Measurements from ENCODE around the gene PSKH1.

The PSKH1 gene

DNA sequence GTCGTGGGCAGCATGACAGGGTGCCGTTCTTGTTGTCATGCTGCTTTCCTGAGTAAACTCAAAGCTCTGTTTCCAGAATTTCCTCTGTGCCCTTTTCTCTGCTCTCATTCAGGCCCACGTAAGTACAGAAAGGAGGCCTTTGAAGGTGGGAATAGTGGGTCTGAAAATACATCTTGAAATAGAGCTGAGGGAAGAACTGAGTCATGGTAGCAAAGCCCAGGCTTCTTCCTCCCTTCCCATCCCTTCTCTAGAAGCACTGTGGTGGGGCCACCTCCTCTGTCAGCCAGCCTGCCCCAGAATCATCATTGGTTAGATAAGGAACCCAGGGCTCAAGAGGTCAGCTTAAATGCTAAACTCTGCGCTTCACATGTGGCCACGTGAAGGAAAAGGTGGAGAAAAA lies 29.2 kb downstream of the PSKH1 start:
- Histone ChIP-seq H3K4me1 (ENCODE audit: control insufficient read depth, low read length) (peaks cover 7% of the 10 kb centered on the region), H3K9me2 (replicated peaks; ENCODE audit: control insufficient read depth, low read length) (no peaks in the 10 kb centered on the region), H3K4me3 (ENCODE audit: low read length) (no peak overlapping the region), H3K79me2 (ENCODE audit: control insufficient read depth, low read length) (no peaks in the 10 kb centered on the region), H3K27ac (ENCODE audit: low read depth, low read length) (no peak overlapping the region), H3K27me3 (ENCODE audit: control insufficient read depth, low read length) (no peaks in the 10 kb centered on the region), H3F3A (ENCODE audit: control insufficient read depth, insufficient read depth) (no peaks in the 10 kb centered on the region), H4K20me1 (ENCODE audit: control insufficient read depth, insufficient read depth, low read depth, low read length) (no peaks in the 10 kb centered on the region), H3K9me3 (ENCODE audit: control insufficient read depth, insufficient read depth, low read length) (no peaks in the 10 kb centered on the region), H3K36me3 (ENCODE audit: control insufficient read depth, low read length) (peaks cover 1% of the 10 kb centered on the region; the same call in 1 of the 2 replicates), H3K4me2 (ENCODE audit: low read length) (no peak overlapping the region)
- TF ChIP-seq CTCF (IDR thresholded peaks at IDR 0.05; ENCODE audit: low read depth, low read length, poor library complexity, severe bottlenecking) (no peak), EZH2phosphoT487 (IDR thresholded peaks at IDR 0.05; ENCODE audit: borderline replicate concordance, low read length) (no peak)

DNA sequence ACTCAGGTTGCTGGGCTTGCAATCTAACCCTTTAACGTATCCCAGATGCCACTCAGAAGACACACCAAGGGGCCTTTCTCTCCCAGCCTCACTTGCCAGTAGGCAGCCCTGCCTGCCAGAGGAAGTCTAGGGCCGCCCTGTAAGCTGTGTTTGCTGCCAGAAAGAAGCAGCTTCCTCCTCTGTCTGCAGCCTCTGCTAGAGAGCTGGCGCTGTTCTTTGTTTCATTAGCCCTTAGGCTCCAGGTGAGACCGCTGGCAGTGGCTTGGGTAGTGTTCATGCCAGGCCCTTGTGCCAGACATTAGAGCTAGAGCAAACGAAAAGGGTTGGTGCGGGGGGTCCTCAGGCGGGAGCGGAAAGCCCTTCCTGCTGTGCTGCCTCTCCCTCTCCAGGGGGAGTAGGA lies 29.7 kb downstream of the PSKH1 start:
- no peak overlapping the region for H3K27ac ChIP-seq (ENCODE audit: low read depth, low read length)
- peaks cover 6% of the 10 kb centered on the region; the same call in 1 of the 2 replicates for H3K36me3 ChIP-seq (ENCODE audit: control insufficient read depth, low read length)
- H3K4me2 ChIP-seq (ENCODE audit: low read length), result no peak overlapping the region
- no peaks in the 10 kb centered on the region for H3F3A ChIP-seq (ENCODE audit: control insufficient read depth, insufficient read depth)
- no peaks in the 10 kb centered on the region for H3K9me2 ChIP-seq (replicated peaks; ENCODE audit: control insufficient read depth, low read length)
- H3K79me2 ChIP-seq (ENCODE audit: control insufficient read depth, low read length), result no peaks in the 10 kb centered on the region
- H3K4me1 ChIP-seq (ENCODE audit: control insufficient read depth, low read length), result peaks cover 7% of the 10 kb centered on the region
- no peak overlapping the region for H3K4me3 ChIP-seq (ENCODE audit: low read length)
- no peak for TF ChIP-seq CTCF (IDR thresholded peaks at IDR 0.05; ENCODE audit: low read depth, low read length, poor library complexity, severe bottlenecking)
- no peak for TF ChIP-seq EZH2phosphoT487 (IDR thresholded peaks at IDR 0.05; ENCODE audit: borderline replicate concordance, low read length)
- H4K20me1 ChIP-seq (ENCODE audit: control insufficient read depth, insufficient read depth, low read depth, low read length), result no peaks in the 10 kb centered on the region
- no peaks in the 10 kb centered on the region for H3K9me3 ChIP-seq (ENCODE audit: control insufficient read depth, insufficient read depth, low read length)
- H3K27me3 ChIP-seq (ENCODE audit: control insufficient read depth, low read length), result no peaks in the 10 kb centered on the region

DNA sequence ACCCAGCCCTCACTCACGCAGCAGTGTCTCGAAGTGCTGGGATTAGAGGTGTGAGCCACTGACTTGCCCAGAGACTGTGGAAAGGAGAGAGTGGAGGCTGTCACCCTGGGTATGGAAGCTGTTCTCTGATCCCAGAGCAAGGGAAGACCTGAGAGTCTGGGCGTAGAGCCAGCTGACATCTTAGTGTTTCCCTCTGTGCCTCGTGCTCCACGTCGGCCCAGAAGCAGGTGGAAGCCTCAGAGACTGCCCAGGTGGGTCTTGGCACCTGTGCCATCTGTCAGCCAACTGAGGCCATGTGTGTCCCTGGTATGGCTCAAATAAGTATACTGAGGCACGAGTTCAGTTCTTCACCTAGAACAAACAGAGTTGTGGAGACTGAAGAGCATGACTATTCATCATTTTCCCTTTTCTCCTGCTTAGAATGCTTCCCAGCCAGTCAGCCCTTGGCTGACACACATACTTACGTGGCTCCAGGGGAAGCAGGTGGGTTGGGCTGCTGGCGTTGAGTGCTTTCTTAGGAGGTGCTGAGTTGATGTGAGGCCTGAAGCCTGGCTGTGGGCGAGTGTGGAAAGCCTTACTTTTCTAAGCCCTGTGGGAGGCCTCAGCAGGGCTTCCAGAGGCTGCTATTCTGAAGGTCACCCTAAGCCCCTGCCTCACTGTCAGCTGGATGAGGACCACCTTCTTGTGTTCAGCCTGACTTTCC lies 30.5 kb downstream of the PSKH1 start:
- no peak for TF ChIP-seq EZH2phosphoT487 (IDR thresholded peaks at IDR 0.05; ENCODE audit: borderline replicate concordance, low read length)
- TF ChIP-seq CTCF (IDR thresholded peaks at IDR 0.05; ENCODE audit: low read depth, low read length, poor library complexity, severe bottlenecking), result no peak
- H3K9me2 ChIP-seq (replicated peaks; ENCODE audit: control insufficient read depth, low read length), result no peaks in the 10 kb centered on the region
- no peaks in the 10 kb centered on the region for H3K27me3 ChIP-seq (ENCODE audit: control insufficient read depth, low read length)
- no peak overlapping the region for H3K4me2 ChIP-seq (ENCODE audit: low read length)
- 0 out of 2 replicates have a peak, but pooled peaks cover 4% of the 10 kb centered on the region for H4K20me1 ChIP-seq (ENCODE audit: control insufficient read depth, insufficient read depth, low read depth, low read length)
- peaks cover 10% of the 10 kb centered on the region for H3K4me1 ChIP-seq (ENCODE audit: control insufficient read depth, low read length)
- H3K4me3 ChIP-seq (ENCODE audit: low read length), result no peak overlapping the region
- H3K79me2 ChIP-seq (ENCODE audit: control insufficient read depth, low read length), result no peaks in the 10 kb centered on the region
- H3K9me3 ChIP-seq (ENCODE audit: control insufficient read depth, insufficient read depth, low read length), result no peaks in the 10 kb centered on the region
- peaks cover 7% of the 10 kb centered on the region for H3K36me3 ChIP-seq (ENCODE audit: control insufficient read depth, low read length)
- no peak overlapping the region for H3K27ac ChIP-seq (ENCODE audit: low read depth, low read length)
- H3F3A ChIP-seq (ENCODE audit: control insufficient read depth, insufficient read depth), result no peaks in the 10 kb centered on the region

Measured in DOHH2 (cell line).